Right lung (tissue), 5 donors: ENCODE measurements around the gene C4orf50. TPM values are rescaled to one million over a fixed set of nuclear protein-coding genes. Genes with fewer than 3 reads are reported as not detected.
"Not testable (repeated sequence)": the region's sequence is repeated elsewhere in the genome, so short reads cannot be mapped to it uniquely, and the experiment has no call there.

Experiments
- DNase-seq, 2 donors: peaks; one replicate each; pipeline ENCODE4 v3.0.0-alpha.2; 2013
- polyA plus RNA-seq, 5 donors: library from polyadenylated mRNA; unstranded; fragments of 120-200 nt; gene quantifications; one replicate each; pipeline versions ENCODE4 v1.2.1 to v1.2.3, GENCODE V29; 2013; ENCODE audit warnings: inconsistent platforms in 1 of 5, low replicate concordance in 1 of 5; ENCODE audit not compliant: insufficient read length in 5 of 5, insufficient read depth in 1 of 5

The C4orf50 gene
- polyA plus RNA-seq, 5 donors, result 0.01 to 0.03 (median 0.01) TPM; not detected in 1

- DNase-seq, result no peak
Observed at GRCh38 chr4:5863461-5864113, 154.6 kb downstream of the C4orf50 start.

DNA sequence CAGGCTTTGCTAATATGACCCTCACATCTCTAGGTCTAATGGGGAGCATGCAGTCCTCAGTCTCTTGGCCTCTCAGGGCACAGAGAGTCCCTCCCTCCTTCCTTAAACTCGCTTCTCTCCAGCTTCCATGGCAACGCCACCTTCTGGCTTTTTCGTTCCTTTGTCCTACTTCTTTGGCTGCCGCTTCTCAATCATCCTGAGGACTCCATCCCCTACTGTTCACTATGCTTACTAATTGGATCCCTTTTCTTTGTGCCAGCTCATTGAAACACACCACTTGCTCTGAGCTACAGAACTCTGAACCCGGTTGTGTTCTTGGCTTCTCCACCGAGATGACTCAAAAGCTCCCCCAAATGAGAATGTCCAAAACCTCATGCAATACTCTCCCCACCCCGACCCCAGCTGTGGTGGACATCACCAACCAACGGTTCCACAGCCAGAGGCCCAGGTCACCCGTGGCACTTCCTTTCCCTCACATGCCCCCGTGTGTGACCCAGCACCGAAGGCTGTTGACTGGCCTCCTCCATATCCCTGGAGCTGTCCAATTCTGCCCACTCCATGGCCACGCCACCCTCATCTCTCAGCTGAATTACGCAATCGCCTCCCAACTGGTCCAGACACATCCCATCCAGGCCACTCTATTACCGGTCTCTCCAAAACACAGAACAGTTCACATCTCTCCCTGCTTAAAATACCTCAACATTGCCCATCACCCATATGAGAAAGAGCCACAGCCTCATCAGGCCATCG lies 160.0 kb downstream of the C4orf50 start:
- no peak for DNase-seq

DNA sequence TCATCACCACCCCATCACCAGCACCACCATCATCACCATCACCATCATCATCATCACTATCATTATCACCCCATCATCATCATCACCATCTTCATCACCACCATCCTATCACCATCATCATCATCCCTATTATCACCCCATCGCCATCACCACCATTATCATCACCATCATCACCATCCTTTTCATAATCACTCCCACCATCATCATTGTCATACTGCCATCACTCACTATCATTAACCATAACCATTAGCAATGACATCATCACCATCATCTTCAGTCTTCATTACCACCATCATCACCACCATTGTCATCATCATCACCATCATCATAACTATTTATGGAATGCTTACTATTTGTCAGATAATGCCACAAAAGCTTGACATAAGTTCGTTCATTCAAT lies 161.0 kb downstream of the C4orf50 start:
- no peak for DNase-seq

DNA sequence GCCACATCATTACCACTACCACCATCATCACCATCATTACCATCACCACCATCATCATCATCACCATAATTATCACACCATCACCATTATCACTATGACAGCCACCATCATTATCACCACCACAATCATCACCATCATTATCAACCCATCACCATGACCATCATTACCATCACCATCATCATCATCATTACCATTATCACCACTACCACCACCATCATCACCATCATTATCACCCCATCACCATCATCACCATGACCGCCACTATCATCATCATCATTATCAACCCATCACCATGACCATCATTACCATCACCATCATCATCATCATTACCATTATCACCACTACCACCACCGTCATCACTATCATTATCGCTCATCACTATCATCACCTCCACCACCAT lies 161.9 kb downstream of the C4orf50 start:
- not testable (repeated sequence) for DNase-seq

GRCh38 chr4:5854929-5855328 lies 163.3 kb downstream of the C4orf50 start:
- DNase-seq, result no peak

DNA sequence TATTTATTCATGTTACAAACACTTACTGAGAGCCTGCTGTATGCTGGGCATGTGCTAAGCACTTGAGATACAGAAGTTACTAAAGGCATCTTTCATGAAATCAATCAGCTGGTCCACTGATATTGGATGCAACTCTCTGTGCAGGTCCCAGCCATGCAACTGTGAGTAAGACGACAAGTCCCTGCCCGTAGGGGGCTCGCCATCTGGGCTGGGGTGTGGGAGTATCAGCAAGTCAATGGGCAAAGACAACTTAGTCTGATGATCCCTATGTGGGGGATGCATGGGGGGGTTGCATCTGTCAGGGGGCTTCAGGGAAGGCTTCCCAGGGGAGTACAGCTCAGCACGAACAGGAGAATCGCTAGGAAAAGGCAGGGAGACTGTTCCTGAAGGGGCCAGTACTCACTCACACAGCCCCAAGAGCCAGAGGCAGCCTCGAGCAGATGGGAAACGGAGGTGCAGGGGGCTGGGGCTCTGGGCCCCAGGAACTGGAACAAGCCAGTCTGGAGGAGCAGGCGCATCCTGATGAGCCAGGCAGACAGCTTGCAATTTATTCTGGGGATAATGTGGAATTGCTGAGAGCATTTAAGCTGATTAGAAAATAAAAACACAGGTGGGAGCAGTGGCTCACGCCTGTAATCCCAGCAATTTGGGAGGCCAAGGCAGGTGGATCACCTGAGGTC lies 165.6 kb downstream of the C4orf50 start:
- DNase-seq, result no peak

DNA sequence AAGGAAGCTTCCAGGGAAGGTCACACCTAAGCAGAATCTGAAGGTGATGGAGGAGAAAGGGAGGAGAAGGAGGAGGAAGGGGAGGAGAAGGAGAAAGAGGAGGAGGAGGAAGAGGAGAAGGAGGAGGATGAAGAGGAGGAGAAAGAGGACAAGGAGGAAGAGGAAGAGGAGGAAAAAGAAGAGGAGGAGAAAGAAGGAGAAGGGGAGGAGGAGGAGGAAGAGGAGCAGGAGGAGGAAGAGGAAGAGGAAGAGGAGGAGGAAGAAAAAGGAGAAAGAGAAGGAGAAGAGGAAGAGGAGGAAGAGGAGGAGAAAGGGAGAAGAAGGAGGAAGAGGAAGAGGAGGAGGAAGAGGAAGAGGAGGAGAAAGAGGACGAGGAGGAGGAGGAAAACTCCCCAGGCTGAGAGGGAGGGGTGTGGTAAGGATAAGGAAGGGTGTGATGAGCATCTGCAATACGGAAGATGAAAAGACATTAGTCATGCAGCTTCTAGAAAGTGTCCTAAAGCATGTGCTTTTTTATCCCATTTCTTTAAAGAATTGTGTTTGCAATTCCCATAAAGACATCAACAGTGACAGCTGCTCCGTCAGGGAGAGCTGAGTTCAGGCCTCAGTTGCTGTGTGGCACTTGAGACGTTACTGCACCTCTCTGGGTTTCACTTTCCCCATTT lies 166.5 kb downstream of the C4orf50 start:
- no peak for DNase-seq

Other genes starting within 250 kb of the C4orf50 start
- gene CRMP1, start 125.3 kb downstream of the C4orf50 start, polyA plus RNA-seq, result 10 to 100 TPM; 59.0 to 66.5 (median 61.3) TPM
- under 1 TPM in 4 of 5 donors, not detected in 1; 0.12 to 0.22 (median 0.16) TPM for gene JAKMIP1, start 182.1 kb upstream of the C4orf50 start, polyA plus RNA-seq